Muscle of arm (tissue), 12 donors: ENCODE results near the gene SLC12A8. TPM values are rescaled to one million over a fixed set of nuclear protein-coding genes. Genes with fewer than 3 reads are reported as not detected.
A peak's percentile ranks its signal among the peaks of the same experiment; 100 is the strongest.

Experiments used
- DNase-seq: peaks from one replicate; pipeline ENCODE4 v3.0.0-alpha.2; 2013
- polyA plus RNA-seq, 12 donors: library from polyadenylated mRNA; unstranded; fragments of 120-200 nt; gene quantifications; one replicate each; pipeline ENCODE4 v1.2.1, GENCODE V29; 2013; ENCODE audit not compliant: insufficient read length in 12 of 12

SLC12A8 gene
- polyA plus RNA-seq, 12 donors = 0.33 to 2.4 (median 0.74) TPM; not detected in 2

- DNase-seq = no peak
Observed at GRCh38 chr3:125078951-125079674, 133.4 kb downstream of the SLC12A8 start.

- DNase-seq = no peak
Observed at GRCh38 chr3:125077864-125078263, 134.7 kb downstream of the SLC12A8 start.

DNA sequence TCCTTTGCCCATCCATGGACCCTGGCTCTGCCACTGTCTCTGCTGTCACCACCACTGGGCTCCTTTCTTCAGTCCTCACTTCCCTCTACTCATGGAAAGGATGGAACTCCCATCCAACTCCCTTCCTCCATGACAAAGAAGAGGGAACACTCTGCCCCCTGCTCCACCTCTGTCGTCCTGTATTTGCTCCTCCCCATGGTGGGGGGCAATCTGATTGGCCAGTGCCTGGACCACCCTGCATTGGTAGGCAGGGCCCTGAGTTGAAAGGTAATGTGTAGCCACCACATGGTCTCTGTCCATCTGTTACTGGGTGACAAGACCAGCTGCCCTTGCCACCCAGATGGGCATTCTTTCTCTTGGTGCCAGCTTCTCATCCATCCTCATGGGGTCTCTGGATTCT lies 136.1 kb downstream of the SLC12A8 start:
- no peak for DNase-seq

- DNase-seq = no peak
Observed at GRCh38 chr3:125075738-125076137, 136.8 kb downstream of the SLC12A8 start.

DNA sequence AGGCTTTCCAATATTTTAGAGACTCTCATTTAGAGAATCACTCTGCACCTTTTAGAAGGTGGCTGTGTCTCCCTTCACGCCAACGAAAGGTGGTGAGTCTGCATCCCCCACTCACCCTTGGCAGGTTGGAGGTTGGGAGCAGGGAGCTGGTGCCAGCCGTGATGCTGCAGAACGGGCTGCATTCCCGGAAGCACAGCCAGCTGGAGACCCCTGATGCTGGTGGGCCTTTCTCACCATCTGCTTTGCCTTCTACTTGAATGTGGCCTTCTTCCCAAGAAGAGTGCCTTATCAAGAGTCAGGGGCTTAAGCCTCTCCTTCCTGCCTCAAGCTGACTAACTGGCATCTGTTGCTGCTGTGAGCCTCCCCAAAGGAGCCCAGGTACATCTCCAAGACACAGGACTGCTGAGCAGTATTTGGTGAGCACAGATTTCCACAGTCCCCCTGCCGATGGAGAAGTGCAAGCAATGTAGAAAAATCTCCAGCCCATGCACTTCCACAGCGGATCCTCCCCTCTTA lies 139.1 kb downstream of the SLC12A8 start:
- no peak for DNase-seq

DNA sequence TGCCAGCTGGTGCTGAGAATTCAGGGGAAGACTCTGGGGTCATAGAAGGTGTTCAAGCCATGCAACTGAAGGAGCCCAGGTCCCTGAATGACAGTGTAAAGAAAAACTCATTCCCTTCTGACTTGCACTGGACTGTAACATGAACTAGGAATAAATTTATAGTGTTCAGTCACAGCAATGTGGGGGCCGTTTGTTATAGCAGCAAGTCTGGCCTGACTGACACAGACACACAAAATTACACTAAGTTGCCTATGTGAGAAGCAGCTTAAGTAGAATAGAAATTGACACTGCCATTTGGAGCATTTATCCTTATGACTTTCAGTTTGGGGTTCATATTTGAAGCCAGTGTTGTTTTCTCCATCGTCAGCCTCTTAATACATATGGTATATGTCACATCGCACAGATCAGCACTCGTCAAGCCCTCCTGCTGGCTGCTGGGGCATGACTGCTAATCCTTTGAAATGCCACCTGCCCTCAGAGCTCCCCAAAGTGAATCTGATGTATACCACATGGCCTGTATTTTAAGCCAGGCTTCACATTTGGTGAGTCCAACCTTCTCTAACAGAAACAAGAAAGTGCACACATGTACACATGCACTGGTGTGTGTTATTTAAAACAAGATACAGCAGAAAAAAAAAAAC lies 139.7 kb downstream of the SLC12A8 start:
- DNase-seq = no peak

DNA sequence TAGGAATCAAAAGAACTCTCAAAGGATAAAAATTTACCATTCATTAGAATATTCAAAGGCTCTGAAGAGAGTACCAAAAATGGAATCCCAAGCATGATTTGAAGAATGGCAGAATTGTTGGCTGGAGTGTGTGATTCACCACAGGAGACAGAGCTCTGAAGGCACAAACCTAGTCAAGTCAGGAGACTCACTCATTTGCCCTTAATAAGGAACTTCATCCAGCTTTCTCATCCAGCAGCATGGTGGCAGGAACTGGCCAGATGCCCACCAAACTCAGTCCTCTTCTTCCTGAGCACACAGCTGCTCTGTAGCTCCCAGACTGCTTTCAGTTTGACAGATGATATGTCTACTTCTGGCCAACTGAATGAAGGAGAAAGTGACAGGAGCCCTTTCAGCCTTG lies 140.2 kb downstream of the SLC12A8 start:
- DNase-seq = no peak

- no peak for DNase-seq
Observed at GRCh38 chr3:125069968-125070745, 142.4 kb downstream of the SLC12A8 start.

DNA sequence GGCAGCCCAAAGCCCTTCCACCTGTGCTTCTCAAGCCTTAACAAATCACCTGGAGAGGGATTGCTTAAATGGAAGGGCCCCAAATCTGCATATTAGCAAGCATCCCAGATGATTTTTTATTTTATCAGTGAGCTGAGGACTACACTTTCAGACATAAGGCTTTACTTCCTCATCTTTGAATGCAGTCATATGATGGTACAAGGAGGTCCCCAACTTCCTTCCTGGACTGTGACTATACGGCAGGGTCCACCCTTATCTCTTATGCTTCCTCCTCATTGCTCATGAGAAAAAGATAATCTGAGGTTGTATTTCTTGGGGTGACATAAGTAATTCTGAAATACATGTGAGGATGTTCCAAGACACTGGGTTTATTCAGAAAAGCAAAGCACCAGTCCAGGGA lies 143.1 kb downstream of the SLC12A8 start:
- DNase-seq = no peak

DNA sequence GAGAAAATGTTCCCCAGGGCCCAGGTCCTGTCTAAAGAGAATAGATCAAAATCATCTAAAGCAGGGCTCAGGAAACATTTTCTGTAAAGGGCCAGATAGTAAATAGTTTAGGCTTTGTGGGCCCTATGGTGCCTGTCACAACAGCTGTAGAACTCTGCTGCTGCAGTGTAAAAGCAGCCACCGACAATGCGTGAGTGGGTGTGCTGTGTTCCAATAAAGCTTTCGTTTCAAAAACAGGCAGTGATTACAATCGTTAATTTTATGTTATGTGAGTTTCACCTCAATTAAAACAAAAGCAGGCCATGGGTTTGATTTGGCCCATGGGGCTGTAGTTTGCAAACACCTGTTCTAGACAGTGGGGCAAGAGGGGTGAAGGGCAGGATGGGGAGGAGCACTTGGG lies 144.3 kb downstream of the SLC12A8 start:
- no peak for DNase-seq

DNA sequence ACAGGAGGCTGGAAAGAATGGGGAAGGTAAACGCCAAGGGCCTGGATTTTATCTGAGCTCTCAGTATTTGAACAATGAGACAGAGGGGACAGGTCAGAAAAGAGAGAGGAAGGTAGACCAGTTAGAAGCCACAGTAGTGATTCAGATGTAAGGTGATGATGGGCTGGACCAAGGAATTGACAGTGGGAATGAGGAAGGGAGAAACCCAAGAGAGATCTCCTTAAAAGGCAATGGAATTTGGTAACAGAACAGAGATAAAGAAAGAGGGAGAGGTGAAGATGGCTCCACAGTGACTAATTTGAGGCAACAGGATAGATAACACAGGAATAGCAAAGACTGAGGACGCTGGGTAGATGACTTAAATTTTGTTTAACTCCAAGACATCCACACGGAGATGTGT lies 145.3 kb downstream of the SLC12A8 start:
- no peak for DNase-seq

- no peak for DNase-seq
Observed at GRCh38 chr3:125062904-125063618, 149.5 kb downstream of the SLC12A8 start.

- DNase-seq = no peak
Observed at GRCh38 chr3:125061646-125062045, 150.9 kb downstream of the SLC12A8 start.

GRCh38 chr3:125061170-125061569 lies 151.4 kb downstream of the SLC12A8 start:
- peak; percentile 69 for DNase-seq

DNA sequence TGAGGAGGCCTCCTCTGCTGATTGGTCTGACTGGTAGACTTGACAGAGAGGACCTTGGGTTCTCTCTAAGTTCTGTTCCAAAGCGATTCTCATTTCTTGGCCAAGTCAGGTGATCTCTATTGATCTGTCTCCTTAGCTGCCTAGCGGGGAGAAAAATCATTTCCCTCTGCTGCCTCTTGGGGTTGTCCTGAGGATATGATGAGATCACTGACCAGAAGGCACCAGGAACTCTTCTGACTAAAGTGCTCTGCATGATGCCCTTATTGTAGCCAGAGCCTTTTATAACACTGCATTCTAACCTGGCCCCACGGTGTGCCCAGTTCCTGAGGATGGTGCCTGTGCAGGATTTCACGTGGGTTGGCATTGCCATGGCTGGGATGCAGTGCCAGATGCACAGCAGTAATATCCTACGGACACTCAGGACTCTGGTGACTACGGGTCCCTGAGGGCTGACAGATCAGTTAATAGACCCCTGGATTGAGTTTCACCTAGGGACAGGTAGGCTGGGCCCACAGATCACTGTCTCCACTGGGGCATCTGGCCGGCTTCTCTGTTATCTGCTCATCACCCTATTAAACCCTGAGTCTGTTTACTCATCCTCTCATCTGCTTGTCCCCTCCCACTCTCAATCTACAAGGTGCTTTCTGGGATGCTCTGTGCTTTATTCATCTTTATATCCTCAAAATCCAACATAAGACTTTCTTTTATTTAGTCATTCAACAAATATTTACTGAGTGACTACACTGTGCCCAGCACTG lies 152.9 kb downstream of the SLC12A8 start:
- DNase-seq = no peak

GRCh38 chr3:125058959-125059358 lies 153.6 kb downstream of the SLC12A8 start:
- DNase-seq = no peak

- DNase-seq = no peak
Observed at GRCh38 chr3:125058529-125058928, 154.0 kb downstream of the SLC12A8 start.

DNA sequence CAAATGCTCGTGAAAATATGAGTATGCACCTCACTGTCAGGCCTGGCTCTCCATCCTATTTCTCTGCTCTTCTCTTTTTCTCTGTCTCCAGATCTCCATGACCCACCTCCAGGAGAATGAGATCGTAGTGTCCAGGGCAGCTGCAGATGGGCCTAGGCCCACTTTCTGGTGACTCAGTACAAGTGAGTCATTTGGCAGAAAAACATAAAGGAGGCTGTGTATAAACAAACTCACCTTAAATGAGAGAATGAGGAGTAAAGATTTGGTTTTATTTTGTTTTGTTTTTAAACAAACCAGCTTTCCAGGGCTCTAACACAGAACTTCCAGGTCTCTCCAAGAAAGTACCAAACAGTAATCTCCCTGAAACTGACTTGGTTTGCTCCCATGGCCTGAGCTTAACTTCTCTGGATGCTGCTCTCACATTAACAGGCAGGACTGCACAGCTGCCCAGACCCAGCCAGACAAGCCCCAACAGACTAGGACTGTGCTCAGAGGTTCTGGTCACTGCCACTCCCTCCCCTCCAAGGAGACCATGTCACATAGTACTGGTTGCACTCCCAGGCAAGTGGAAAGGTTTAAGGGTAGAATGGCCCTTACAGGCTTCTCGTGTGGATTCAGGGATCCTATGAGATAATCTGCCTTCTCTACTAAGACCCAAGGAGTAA lies 155.2 kb downstream of the SLC12A8 start:
- DNase-seq = no peak

DNA sequence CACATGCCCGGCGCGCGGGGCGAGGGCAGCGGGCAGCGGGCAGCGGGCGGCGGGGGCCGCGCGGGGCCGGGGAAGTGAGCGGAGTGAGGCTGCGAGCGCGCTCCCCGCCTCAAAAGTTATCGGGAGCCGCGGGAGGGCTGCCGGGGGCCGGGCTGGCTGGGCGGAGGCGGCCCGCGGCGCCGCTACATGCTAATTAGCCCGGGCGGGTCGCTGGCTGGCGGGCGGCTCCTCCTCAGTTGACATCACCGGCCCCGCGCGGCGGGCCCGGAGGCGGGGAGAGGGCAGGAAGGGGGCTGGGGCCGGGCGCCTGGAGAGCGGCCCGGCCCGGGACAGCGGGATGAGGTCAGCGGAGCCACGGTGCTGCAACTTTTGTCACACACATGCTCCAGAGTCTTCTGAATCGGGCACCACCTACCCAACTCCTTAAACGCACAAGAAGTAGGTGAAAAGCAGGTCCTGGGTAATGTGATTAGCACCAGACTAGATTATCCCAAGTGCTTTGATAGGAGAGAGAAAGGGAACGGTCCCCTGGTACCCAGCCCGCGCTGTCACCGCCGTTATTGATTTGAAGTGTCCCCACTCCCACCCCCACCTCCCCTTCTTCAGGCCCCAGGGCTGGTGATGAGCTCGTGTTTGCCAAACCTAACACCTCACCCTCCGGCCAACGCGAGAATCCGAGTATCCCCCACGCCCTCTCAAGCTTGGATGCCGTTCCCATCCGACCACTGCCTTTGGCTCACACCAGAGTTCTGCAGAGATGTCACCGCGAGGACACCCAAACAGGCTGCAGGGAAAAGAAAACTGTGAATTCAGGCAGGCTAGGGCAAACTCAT lies 156.4 kb downstream of the SLC12A8 start, which contains the start of gene HEG1:
Gene HEG1 (minus strand): TSS at position 85 of the 833 bp plus-strand sequence. CDS start 107 bp downstream, outside the sequence.
- peak; percentile 80 for DNase-seq
